T-cell (primary cell): ENCODE results near the gene INSC. TPM values are rescaled to one million over a fixed set of nuclear protein-coding genes. Genes with fewer than 3 reads are reported as not detected.

Source experiments
- ATAC-seq, 4 experiments: fragments of 200-7000 bp in 3 of 4; fragments of 150-1000 bp in 1 of 4; cut with Tn5 transposase; replicated peaks in 1 of 4; 1 replicate in 3 of 4; 2 replicates in 1 of 4; pipeline ENCODE4 v1.10.0; 2021; ENCODE audit warnings: moderate library complexity in 3 of 4, mild to moderate bottlenecking in 2 of 4, moderate number of reproducible peaks in 1 of 4
- CTCF ChIA-PET, 2 donors: fragments of 300-600 bp; sonication (Branson Sonifier 250); formaldehyde crosslinking; loops; one replicate each; lab custom pipeline; 2022; ENCODE audit warnings: antibody characterized with exemption in 2 of 2; lab: Charles Lee
- POLR2A ChIA-PET, 2 donors: fragments of 300-600 bp; sonication (Branson Sonifier 250); formaldehyde crosslinking; loops; one replicate each; lab custom pipeline; 2022; ENCODE audit warnings: antibody characterized with exemption in 2 of 2; lab: Charles Lee
- DNase-seq, 35 experiments: peaks; one replicate each; pipeline versions ENCODE4 v3.0.0 to v3.0.0-alpha.2; 2013 to 2023
- H3K27ac ChIP-seq: one replicate; pipeline ENCODE4 v1.5.1; 2013; ENCODE audit warnings: low read length
- H3K27me3 ChIP-seq, 2 experiments: replicated peaks in 1 of 2; 1 replicate in 1 of 2; 2 replicates in 1 of 2; pipeline versions ENCODE4 v1.6.1 to v1.7.0; 2013; ENCODE audit warnings: low read length in 1 of 2, mixed read lengths in 1 of 2; ENCODE audit not compliant: control insufficient read depth in 2 of 2, insufficient read depth in 2 of 2; ENCODE audit errors: extremely low read depth in 1 of 2
- H3K36me3 ChIP-seq, 2 donors: 1 replicate in 1 of 2; 2 replicates in 1 of 2; pipeline versions ENCODE4 v1.6.1 to v1.7.0; 2013; ENCODE audit warnings: low read length in 1 of 2; ENCODE audit not compliant: control insufficient read depth in 2 of 2, insufficient read depth in 1 of 2; ENCODE audit errors: extremely low read depth in 1 of 2
- H3K4me1 ChIP-seq, 2 experiments: 1 replicate in 1 of 2; 2 replicates in 1 of 2; pipeline versions ENCODE4 v1.6.1 to v1.7.0; 2013; ENCODE audit warnings: low read length in 2 of 2, mixed read lengths in 1 of 2; ENCODE audit not compliant: insufficient read depth in 2 of 2, control insufficient read depth in 1 of 2; ENCODE audit errors: extremely low read depth in 1 of 2
- H3K4me3 ChIP-seq, 2 donors: 1 replicate in 1 of 2; 2 replicates in 1 of 2; pipeline versions ENCODE4 v1.5.1 to v1.7.0; 2013; ENCODE audit warnings: mild to moderate bottlenecking in 2 of 2, low read length in 1 of 2, moderate library complexity in 1 of 2; ENCODE audit not compliant: control insufficient read depth in 1 of 2; ENCODE audit errors: extremely low read depth in 1 of 2
- H3K9me3 ChIP-seq: 2 replicates; pipeline ENCODE4 v1.7.0; 2013
- H3K27ac Mint-ChIP-seq, 2 donors: one replicate each; pipeline ENCODE4 v1.8.0; 2020 to 2021; ENCODE audit warnings: mild to moderate bottlenecking in 2 of 2, mixed read lengths in 2 of 2
- H3K27me3 Mint-ChIP-seq, 2 donors: one replicate each; pipeline ENCODE4 v1.8.0; 2021 to 2022; ENCODE audit warnings: mixed read lengths in 2 of 2
- H3K36me3 Mint-ChIP-seq: one replicate; pipeline ENCODE4 v1.8.0; 2021; ENCODE audit warnings: mixed read lengths
- H3K4me1 Mint-ChIP-seq, 3 donors: one replicate each; pipeline ENCODE4 v1.8.0; 2020 to 2022; ENCODE audit warnings: mixed read lengths in 3 of 3, mild to moderate bottlenecking in 1 of 3
- H3K4me3 Mint-ChIP-seq, 3 donors: one replicate each; pipeline ENCODE4 v1.8.0; 2020 to 2022; ENCODE audit warnings: mild to moderate bottlenecking in 3 of 3, mixed read lengths in 3 of 3, moderate library complexity in 3 of 3
- H3K9me3 Mint-ChIP-seq, 3 donors: one replicate each; pipeline ENCODE4 v1.8.0; 2020 to 2022; ENCODE audit warnings: mixed read lengths in 3 of 3
- WGBS: methylation state at CpG from one replicate; pipeline ENCODE4 v1.1.5; 2013; ENCODE audit warnings: missing lambda C conversion rate; ENCODE audit not compliant: insufficient coverage; 5-methylcytosine and 5-hydroxymethylcytosine counted together
- total RNA-seq, 35 experiments: library from RNA in 6 of 35; stranded (reverse) in 6 of 35; fragments of 120-200 nt in 1 of 35; gene quantifications; one replicate each; pipeline versions ENCODE4 v1.2.1 to v1.2.4 and lab custom pipeline; 2013 to 2026

INSC gene
- total RNA-seq, 5 donors from 2014 or later (not counting 1 experiment from before 2014, with no cell fraction given): 0.44 to 0.53 TPM; not detected in 3

DNA sequence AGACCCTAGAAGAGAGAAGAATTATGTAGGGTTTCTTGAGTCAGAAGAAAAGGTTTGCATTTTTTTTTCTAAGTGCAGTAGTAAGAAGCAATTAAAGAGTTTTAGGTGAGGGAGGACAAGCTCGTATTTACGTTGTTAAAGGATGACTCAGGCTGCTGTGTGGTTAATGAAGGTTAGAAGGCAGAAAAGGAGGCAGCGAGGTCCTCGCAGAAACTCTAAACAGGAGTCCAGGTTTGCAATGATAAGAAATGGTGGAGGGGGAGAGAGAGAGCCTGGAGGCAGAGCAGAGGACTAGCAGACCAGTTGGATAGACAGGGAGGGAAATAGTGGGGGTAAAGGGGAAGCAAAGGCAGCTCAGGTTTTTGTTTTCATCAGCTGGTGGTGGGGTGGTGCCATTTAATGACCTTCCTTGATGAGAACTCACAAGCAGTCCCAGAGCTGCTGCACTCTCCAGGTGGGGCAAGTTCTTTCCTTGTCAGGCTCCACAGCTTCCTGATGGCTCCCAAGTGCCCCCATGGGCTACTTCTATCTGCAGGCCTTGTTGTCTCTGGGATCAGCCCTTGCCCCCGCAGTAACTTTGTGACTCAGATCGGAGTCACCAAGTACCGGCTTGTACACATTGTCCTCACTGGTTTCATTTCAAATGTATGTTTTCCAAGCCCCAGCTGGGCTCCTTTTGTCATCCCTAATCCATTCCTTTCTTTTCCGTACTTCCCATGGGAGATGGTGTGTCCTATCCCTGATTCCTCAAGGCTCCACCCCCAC is 8.3 kb upstream of the INSC start:
- peaks cover 5 to 12% (median 6%) of the 10 kb centered on the region in 3 donors for H3K9me3 Mint-ChIP-seq

DNA sequence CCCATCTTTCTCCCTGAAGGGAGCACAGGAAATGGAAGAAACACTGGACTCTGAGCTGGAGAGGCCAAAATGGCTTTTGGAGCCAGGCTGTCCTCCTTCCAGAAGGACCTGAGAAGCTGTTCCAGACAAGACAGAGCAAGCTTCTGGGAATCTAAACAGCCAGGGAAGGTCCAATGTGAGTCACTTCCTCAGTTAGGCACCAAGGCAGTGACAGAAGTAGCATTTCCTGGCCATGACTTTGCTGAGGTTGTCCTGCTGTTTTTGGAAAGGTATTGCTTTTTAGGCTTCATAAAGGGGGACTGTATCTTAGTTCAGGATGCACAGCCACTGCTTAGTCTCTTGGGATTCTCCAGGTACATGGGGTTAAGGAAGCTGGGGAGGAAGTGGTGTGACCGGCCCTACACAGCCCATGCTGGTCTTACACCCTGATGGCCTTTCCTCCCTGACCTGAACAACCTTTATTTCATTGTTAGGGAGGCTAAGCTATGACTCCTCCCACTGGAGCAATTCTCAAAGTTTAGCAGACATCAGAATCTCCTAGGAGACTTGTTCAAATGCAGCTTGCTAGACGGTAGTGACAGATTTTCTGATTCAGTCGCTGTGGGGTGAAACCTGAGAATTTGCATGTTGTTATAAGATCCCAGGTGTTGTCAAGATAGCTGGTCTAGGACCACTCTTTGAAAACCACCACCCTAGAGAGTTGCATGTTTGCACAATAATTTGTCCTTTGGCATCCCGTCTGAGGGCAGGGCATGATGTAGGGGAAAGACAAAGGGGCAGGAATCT is 6.8 kb upstream of the INSC start:
- WGBS: 92% methylated on average over 2 of the region's 4 CpGs
- ChIA-PET POLR2A (no interaction called here), CTCF (no interaction called here)

More for the DNA sequence above, 8.3 kb upstream of the INSC start:
- Mint-ChIP-seq H3K4me3 (no peak overlapping the region), H3K4me1 (peaks cover 0 to under 1% (median 0%) of the 10 kb centered on the region in 3 donors), H3K27me3 (peaks cover under 1 to 10% of the 10 kb centered on the region in 2 donors), H3K27ac (no peak overlapping the region), H3K36me3 (no peaks in the 10 kb centered on the region)
- peaks cover 0 to 3% of the 10 kb centered on the region in 2 experiments for H3K27me3 ChIP-seq
- no peaks in the 10 kb centered on the region for H3K36me3 ChIP-seq
- POLR2A ChIA-PET: no interaction called here
- H3K4me1 ChIP-seq: no peaks in the 10 kb centered on the region
- no peak for ATAC-seq
- H3K9me3 ChIP-seq: no peaks in the 10 kb centered on the region
- CTCF ChIA-PET: interaction anchor here in 1 of 2 donors (0.7 kb wide), 1 partner anchor 192 kb away, joined by 3 read pairs; no protein-coding TSS in a partner anchor
- no peak overlapping the region for H3K27ac ChIP-seq
- DNase-seq: no peak
- 81% methylated on average over 8 of the region's 8 CpGs for WGBS
- H3K4me3 ChIP-seq: no peak overlapping the region

GRCh38 chr11:15108592-15109130 is 6.1 kb upstream of the INSC start:
- POLR2A ChIA-PET: no interaction called here
- CTCF ChIA-PET: no interaction called here

More for the DNA sequence above, 6.8 kb upstream of the INSC start:
- ATAC-seq (no peak), DNase-seq (no peak)
- H3K36me3 Mint-ChIP-seq: no peaks in the 10 kb centered on the region
- no peak overlapping the region for H3K4me3 ChIP-seq
- no peaks in the 10 kb centered on the region for H3K4me1 ChIP-seq
- no peaks in the 10 kb centered on the region for H3K9me3 ChIP-seq
- H3K27me3 Mint-ChIP-seq: peaks cover 2 to 11% of the 10 kb centered on the region in 2 donors
- no peak overlapping the region for H3K4me3 Mint-ChIP-seq
- H3K27ac ChIP-seq: no peak overlapping the region
- no peaks in the 10 kb centered on the region for H3K36me3 ChIP-seq
- H3K4me1 Mint-ChIP-seq: peaks cover 0 to under 1% (median 0%) of the 10 kb centered on the region in 3 donors
- H3K27ac Mint-ChIP-seq: no peak overlapping the region
- peaks cover 0 to 3% of the 10 kb centered on the region in 2 experiments for H3K27me3 ChIP-seq
- H3K9me3 Mint-ChIP-seq: peaks cover 5 to 12% (median 6%) of the 10 kb centered on the region in 3 donors

GRCh38 chr11:15109602-15110001 is 5.1 kb upstream of the INSC start:
- ChIA-PET CTCF (no interaction called here), POLR2A (no interaction called here)
- Histone ChIP-seq H3K9me3 (no peaks in the 10 kb centered on the region), H3K27me3 (peaks cover 0 to 16% of the 10 kb centered on the region in 2 experiments), H3K36me3 (no peaks in the 10 kb centered on the region), H3K27ac (no peak overlapping the region), H3K4me3 (no peak overlapping the region), H3K4me1 (peaks cover 3 to 9% of the 10 kb centered on the region in 2 experiments)
- Mint-ChIP-seq H3K36me3 (no peaks in the 10 kb centered on the region), H3K9me3 (no peaks in the 10 kb centered on the region), H3K4me3 (no peak overlapping the region), H3K27ac (no peak overlapping the region), H3K4me1 (peaks cover 10 to 12% (median 10%) of the 10 kb centered on the region in 3 donors), H3K27me3 (peaks cover 12 to 16% of the 10 kb centered on the region in 2 donors)
- DNase-seq (no peak), ATAC-seq (no peak)
- WGBS: no CpG with 5 or more reads among the region's 2 CpGs

More at GRCh38 chr11:15108592-15109130, 6.1 kb upstream of the INSC start:
- H3K27ac Mint-ChIP-seq: no peak overlapping the region
- peaks cover 5 to 7% (median 7%) of the 10 kb centered on the region in 3 donors for H3K4me1 Mint-ChIP-seq
- DNase-seq: no peak
- no CpG with 5 or more reads among the region's 2 CpGs for WGBS
- H3K27me3 Mint-ChIP-seq: peaks cover 9 to 13% of the 10 kb centered on the region in 2 donors
- no peaks in the 10 kb centered on the region for H3K9me3 ChIP-seq
- no peaks in the 10 kb centered on the region for H3K36me3 ChIP-seq
- H3K27ac ChIP-seq: no peak overlapping the region
- H3K9me3 Mint-ChIP-seq: peaks cover 1 to 7% (median 1%) of the 10 kb centered on the region in 3 donors
- H3K36me3 Mint-ChIP-seq: no peaks in the 10 kb centered on the region
- peaks cover 2 to 4% of the 10 kb centered on the region in 2 experiments for H3K4me1 ChIP-seq
- ATAC-seq: no peak
- no peak overlapping the region for H3K4me3 Mint-ChIP-seq
- peaks cover 0 to 7% of the 10 kb centered on the region in 2 experiments for H3K27me3 ChIP-seq
- no peak overlapping the region for H3K4me3 ChIP-seq

- Mint-ChIP-seq H3K4me3 (no peak overlapping the region), H3K27me3 (peaks cover 22 to 23% of the 10 kb centered on the region in 2 donors), H3K9me3 (no peaks in the 10 kb centered on the region), H3K27ac (no peak overlapping the region), H3K36me3 (no peaks in the 10 kb centered on the region), H3K4me1 (peaks cover 16 to 19% (median 18%) of the 10 kb centered on the region in 3 donors)
- H3K4me1 ChIP-seq: peaks cover 3 to 17% of the 10 kb centered on the region in 2 experiments
- H3K36me3 ChIP-seq: no peaks in the 10 kb centered on the region
- H3K27me3 ChIP-seq: peaks cover 0 to 31% of the 10 kb centered on the region in 2 experiments
- ATAC-seq: no peak
- DNase-seq: no peak
- POLR2A ChIA-PET: no interaction called here
- no peaks in the 10 kb centered on the region for H3K9me3 ChIP-seq
- 81% methylated on average over 2 of the region's 3 CpGs for WGBS
- H3K27ac ChIP-seq: no peak overlapping the region
- H3K4me3 ChIP-seq: no peak overlapping the region
- CTCF ChIA-PET: no interaction called here
Measured at GRCh38 chr11:15111215-15111614, 3.5 kb upstream of the INSC start.

DNA sequence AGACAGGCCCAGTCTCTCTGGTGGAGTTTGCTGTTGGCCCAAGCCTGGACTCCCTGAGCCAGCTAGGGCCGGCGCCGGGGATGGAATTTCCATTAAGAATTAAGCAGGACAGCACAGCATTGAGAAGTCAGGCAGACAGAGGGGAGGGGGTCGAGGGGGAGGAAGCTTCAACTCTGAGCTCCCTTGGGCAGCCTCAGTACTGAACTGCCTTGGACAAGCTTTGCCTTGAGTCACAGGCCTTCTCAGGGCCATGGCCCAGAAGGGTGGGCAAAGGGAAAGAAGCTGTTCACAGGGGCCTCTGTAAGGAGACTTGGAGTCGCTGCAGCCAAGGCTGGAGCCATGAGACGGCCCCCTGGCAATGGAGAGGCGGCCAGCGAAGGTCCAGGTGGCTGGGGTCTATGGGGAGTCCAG is 2.6 kb upstream of the INSC start:
- 89% methylated on average over 8 of the region's 8 CpGs for WGBS
- ChIA-PET POLR2A (no interaction called here), CTCF (no interaction called here)
- H3K4me3 Mint-ChIP-seq: no peak overlapping the region
- H3K9me3 Mint-ChIP-seq: no peaks in the 10 kb centered on the region
- peaks cover 31% of the 10 kb centered on the region in 2 donors for H3K27me3 Mint-ChIP-seq
- no peaks in the 10 kb centered on the region for H3K9me3 ChIP-seq
- H3K36me3 Mint-ChIP-seq: no peaks in the 10 kb centered on the region
- DNase-seq (no peak), ATAC-seq (no peak)
- no peak overlapping the region for H3K27ac Mint-ChIP-seq
- H3K36me3 ChIP-seq: no peaks in the 10 kb centered on the region
- no peak overlapping the region for H3K4me3 ChIP-seq
- H3K4me1 ChIP-seq: peaks cover 3 to 17% of the 10 kb centered on the region in 2 experiments
- H3K27ac ChIP-seq: no peak overlapping the region
- peaks cover 0 to 30% of the 10 kb centered on the region in 2 experiments for H3K27me3 ChIP-seq
- H3K4me1 Mint-ChIP-seq: peaks cover 16 to 21% (median 18%) of the 10 kb centered on the region in 3 donors
